Measurements from ENCODE around the gene SEPTIN12.

- TF ChIP-seq CTCF (IDR thresholded peaks at IDR 0.05; ENCODE audit: low read length) (no peak), EZH2 (optimal IDR thresholded peaks at IDR 0.05; ENCODE audit: low read depth, low read length) (no peak), EZH2phosphoT487 (IDR thresholded peaks at IDR 0.05; ENCODE audit: low read length) (no peak)
These were observed 2.1 kb upstream of the SEPTIN12 start for GRCh38 chr16:4790261-4790660.

All from MM.1S (cell line).